GM12872 (cell line): ENCODE data around the gene CHD6.

Experiments used
- TF ChIP-seq, protein P1 (sequence below): IDR thresholded peaks from 3 replicates; pipeline ENCODE4 v1.5.1; 2011; ENCODE audit warnings: low read depth, mild to moderate bottlenecking, low read length, moderate library complexity; ENCODE audit not compliant: insufficient read depth

The CHD6 gene

GRCh38 chr20:41467220-41467619 lies 151.0 kb downstream of the CHD6 start:
- TF ChIP-seq, protein P1, sequence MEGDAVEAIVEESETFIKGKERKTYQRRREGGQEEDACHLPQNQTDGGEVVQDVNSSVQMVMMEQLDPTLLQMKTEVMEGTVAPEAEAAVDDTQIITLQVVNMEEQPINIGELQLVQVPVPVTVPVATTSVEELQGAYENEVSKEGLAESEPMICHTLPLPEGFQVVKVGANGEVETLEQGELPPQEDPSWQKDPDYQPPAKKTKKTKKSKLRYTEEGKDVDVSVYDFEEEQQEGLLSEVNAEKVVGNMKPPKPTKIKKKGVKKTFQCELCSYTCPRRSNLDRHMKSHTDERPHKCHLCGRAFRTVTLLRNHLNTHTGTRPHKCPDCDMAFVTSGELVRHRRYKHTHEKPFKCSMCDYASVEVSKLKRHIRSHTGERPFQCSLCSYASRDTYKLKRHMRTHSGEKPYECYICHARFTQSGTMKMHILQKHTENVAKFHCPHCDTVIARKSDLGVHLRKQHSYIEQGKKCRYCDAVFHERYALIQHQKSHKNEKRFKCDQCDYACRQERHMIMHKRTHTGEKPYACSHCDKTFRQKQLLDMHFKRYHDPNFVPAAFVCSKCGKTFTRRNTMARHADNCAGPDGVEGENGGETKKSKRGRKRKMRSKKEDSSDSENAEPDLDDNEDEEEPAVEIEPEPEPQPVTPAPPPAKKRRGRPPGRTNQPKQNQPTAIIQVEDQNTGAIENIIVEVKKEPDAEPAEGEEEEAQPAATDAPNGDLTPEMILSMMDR: no peak

- TF ChIP-seq, protein P1: no peak
Measured at GRCh38 chr20:41463567-41463966, 154.6 kb downstream of the CHD6 start.

DNA sequence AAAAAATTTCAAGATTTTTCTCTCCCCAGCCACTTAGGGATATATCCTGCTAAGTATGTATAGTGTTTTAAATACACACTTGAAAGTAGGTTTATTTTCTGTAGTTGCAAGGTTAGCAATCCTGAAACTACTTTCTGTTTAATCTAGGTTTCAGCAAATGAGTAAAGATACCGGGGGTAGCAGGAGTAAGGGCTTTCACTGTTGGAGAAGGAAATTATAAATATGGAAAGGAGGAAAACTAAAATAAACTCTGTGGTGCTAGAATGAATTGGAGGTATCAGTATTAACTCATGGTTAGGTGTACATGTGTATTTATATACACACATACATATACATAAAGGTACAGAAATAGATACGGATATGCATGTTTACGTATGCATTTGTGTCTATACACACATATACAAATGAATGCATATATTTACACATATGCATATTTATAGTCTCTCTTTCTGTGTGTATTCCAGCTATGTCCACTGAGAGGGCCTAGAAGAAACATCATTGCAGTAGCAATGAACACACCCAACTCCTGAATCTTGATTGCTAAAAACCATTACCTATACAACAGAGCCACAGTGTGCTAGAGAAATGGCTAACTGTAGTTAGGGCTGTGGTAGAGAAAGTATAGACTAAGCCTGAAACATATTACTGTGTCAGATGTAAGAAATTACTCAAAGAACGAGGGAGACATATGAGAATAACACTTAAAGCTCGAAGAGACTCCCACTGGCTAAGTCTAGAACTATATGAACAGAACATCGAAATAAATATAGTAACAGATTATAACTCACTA lies 155.6 kb downstream of the CHD6 start:
- TF ChIP-seq, protein P1: no peak

GRCh38 chr20:41458761-41459160 lies 159.4 kb downstream of the CHD6 start:
- TF ChIP-seq, protein P1: no peak

DNA sequence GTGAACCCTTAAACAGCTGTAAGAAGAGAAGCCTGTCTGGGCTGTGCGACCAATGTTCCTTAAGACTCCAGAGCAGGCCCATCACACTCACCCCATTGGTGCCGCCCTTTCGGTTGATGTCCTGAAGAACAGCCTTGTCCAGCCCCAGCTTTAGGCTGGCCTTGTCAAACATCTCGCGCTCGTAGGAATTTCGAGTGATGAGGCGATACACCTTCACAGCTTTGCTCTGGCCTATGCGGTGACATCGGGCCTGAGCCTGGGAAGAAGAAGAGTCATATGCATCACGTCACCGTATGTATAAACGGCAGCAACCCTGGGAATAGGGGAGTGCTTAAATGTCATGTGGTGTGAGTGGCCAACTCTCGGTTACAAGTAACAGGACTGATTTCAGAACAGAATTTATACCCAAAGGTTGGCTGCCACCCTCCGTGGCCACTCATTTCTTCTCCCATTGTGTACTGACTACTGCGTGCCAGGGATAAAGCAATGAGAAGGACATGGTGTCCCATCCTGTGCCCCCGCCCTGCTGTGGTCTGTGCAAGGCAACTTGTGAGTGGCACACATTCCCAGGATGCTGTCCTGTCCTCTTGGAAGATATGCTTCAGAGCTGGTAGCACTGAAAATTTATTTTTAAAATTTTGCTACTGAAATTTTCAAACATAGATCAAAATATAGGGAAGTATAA lies 160.9 kb downstream of the CHD6 start:
- TF ChIP-seq, protein P1: no peak

DNA sequence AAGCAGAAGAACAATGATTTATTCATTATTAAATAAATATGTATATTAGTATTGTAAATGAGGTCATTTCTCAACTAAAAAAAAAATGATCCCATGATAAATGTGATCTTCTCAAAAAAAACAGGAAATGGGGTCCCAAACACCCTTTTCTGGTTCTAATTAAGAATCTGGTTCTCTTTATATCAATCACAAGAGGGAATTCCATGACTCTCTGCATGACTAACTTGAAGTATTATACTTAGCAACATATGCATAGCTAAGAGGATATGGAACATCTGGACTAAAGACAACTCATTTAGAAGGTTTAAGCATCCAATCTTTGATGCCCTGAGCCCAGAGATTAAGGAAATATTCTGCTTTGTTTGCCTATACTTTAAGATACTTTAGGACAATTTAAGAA lies 161.8 kb downstream of the CHD6 start:
- TF ChIP-seq, protein P1: no peak

- TF ChIP-seq, protein P1: no peak
Measured at GRCh38 chr20:41454250-41454649, 163.9 kb downstream of the CHD6 start.
